HL-60/S4 treated with retinoic acid at 250 ng/mL for 4 days and 3 days (cell line): ENCODE results near the gene PCLO.

Source experiments
- in situ Hi-C: fragments of 300-500 bp; cut with MboI; formaldehyde crosslinking; loops from 2 replicates; pipeline ENCODE4 v1.7.0; 2022; ENCODE audit warnings: low sequenced_read_pairs

The PCLO gene, protein sequence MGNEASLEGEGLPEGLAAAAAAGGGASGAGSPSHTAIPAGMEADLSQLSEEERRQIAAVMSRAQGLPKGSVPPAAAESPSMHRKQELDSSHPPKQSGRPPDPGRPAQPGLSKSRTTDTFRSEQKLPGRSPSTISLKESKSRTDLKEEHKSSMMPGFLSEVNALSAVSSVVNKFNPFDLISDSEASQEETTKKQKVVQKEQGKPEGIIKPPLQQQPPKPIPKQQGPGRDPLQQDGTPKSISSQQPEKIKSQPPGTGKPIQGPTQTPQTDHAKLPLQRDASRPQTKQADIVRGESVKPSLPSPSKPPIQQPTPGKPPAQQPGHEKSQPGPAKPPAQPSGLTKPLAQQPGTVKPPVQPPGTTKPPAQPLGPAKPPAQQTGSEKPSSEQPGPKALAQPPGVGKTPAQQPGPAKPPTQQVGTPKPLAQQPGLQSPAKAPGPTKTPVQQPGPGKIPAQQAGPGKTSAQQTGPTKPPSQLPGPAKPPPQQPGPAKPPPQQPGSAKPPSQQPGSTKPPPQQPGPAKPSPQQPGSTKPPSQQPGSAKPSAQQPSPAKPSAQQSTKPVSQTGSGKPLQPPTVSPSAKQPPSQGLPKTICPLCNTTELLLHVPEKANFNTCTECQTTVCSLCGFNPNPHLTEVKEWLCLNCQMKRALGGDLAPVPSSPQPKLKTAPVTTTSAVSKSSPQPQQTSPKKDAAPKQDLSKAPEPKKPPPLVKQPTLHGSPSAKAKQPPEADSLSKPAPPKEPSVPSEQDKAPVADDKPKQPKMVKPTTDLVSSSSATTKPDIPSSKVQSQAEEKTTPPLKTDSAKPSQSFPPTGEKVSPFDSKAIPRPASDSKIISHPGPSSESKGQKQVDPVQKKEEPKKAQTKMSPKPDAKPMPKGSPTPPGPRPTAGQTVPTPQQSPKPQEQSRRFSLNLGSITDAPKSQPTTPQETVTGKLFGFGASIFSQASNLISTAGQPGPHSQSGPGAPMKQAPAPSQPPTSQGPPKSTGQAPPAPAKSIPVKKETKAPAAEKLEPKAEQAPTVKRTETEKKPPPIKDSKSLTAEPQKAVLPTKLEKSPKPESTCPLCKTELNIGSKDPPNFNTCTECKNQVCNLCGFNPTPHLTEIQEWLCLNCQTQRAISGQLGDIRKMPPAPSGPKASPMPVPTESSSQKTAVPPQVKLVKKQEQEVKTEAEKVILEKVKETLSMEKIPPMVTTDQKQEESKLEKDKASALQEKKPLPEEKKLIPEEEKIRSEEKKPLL (N-terminal part only)

DNA sequence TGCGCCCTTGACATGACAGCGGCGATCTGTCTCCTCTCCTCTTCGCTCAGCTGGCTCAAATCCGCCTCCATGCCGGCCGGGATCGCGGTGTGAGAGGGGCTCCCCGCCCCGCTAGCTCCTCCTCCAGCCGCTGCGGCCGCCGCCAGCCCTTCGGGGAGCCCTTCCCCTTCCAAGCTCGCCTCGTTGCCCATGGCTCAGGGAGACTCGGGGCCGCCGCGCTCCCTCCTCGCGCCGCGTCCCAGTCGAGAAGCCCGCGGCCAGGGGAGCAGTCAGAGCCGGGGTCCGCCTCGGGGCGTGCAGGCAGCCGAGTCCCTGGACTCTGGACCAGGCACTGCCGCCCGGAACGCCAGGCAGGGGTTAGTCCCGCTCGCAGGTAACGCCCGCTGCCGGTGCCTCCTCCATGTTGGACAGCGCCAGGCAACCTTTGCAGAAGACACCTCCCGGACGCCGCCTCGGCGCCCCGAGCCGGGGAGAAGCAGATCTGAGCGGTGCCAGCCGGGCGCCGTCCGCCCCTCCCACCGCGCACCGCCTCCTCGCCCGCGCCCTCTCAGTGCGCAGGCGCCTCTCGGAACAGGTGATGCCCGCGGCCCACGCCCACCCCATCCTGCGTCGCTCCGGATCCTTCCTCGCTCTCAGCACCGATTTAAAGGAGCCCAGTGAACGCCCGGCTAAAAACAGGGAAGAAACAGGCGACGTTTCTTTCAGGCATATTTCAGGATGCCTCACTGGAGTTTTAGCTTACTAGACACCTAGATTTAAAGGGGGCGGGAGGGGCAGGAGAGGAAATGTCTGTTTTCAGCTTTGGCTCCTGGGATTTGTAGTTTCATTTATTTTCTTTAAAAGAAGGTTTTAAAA lies at the start of gene PCLO:
PCLO (minus strand) TSS at position 483 of the 855 bp plus-strand sequence; CDS start at position 191, 292 bp downstream.
- in situ Hi-C loops: no loop called here

DNA sequence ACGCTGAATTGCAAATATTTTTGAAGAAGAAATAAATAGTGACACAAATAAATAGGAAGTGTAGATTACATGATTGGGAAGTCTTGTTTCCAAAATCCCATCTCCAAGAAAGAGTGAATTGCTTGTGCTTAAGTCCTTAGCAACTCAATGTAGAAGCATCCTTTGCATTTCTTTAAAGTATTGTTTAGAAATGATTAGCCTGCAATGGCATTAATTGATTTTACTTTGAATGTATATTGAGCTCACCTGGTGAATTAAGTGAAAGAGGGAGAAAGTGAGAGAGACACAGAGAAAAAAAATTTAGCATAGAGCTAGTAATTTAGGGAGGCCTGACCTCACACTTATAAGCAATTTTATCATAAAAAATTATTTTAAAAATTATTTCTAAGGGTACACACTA lies 49.0 kb upstream of the PCLO start:
- in situ Hi-C loops: no loop called here

DNA sequence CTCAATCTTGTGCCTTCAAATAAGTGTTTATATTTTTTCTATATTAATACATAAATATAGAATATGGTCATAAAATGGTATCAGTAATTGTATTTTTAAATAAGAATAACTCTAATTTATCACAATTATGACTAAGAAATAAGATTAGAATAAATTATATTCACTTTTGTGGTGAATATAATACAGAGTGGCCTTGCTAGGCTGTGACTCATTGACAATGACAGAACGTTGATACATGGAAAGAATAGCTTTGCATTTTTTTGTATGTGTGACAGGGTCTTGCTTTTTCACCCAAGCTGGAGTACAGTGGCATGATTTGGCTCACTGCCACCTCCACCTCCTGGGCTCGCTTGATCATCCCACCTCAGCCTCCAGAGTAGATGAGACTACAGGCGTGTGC lies 47.8 kb upstream of the PCLO start:
- in situ Hi-C loops: no loop called here

DNA sequence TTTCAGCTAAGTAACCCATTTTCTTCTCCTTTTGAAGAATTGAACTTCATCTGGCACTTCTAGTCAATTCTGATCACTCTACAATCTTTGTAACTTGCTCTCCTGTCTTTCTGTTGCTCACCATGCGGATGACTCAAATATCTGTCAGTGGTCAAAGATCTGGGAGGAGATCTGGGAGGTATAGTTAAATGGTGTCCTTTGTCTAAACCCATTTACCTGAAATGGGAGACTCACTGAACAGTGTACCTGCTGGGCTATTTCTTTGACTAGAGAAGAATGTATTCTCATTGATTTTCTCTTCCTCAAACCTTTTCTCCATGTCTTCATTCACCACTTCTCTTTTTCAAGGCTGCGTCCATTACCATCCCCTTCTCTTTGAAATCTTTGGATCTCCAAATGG lies 42.0 kb upstream of the PCLO start:
- in situ Hi-C loops: no loop called here

- in situ Hi-C loops: no loop called here
These were observed 38.7 kb upstream of the PCLO start for GRCh38 chr7:83201355-83201754.

DNA sequence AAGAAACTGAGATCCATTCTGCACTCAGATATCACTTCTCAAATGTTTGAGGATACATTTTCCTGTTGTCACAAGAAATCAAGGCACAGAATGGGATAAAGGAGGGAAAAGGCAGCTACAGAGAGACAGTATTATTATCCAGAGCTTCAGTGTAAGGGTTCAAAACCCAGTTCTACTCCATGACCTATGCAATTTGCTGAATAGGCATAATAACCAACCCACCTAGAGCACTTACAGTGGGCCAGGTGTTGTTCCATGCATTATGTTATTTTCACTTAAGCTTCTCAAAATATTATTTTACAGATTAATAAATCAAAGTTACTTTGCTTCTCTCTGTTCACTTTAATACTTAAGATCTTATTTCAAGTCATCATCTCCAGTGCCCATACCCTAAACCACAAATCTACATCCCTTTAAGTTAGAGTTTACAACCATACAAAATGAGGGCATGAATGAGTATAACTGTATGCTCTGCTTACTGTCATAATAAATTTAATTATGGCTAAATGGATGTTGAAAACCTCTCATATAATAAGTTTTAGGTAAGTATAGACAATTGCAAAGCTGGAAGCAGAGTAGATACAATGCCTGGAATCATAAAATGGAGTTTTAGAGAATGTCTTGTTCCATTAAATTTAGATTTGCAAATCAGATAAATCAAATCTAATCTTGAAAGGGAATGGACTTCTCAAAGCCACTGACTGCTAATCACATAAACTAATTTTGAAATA lies 28.1 kb upstream of the PCLO start:
- in situ Hi-C loops: no loop called here

- in situ Hi-C loops: no loop called here
These were observed 16.1 kb upstream of the PCLO start for GRCh38 chr7:83178796-83179195.

DNA sequence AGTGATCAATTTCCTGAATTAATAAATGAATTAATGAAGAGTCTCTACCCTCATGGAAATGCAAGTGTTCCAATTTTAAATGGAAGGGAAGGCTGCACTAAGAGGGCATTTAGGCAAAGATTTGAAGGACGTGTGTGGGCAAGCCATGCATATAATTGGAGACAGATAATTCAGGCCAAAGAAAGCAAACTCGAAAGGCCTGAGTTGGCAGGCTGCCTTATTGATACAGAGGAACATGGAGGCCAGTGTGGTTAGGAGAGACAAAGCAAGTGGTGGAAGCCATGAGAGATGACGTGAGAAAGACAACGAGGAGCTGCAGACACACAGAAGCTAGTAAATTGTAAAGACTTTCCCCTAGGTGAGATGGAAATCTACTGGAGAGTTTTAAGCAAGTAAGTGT lies 15.4 kb upstream of the PCLO start:
- in situ Hi-C loops: no loop called here

- in situ Hi-C loops: no loop called here
These were observed 11.0 kb upstream of the PCLO start for GRCh38 chr7:83173664-83174063.

- in situ Hi-C loops: no loop called here
These were observed 4.1 kb upstream of the PCLO start for GRCh38 chr7:83166781-83167180.

DNA sequence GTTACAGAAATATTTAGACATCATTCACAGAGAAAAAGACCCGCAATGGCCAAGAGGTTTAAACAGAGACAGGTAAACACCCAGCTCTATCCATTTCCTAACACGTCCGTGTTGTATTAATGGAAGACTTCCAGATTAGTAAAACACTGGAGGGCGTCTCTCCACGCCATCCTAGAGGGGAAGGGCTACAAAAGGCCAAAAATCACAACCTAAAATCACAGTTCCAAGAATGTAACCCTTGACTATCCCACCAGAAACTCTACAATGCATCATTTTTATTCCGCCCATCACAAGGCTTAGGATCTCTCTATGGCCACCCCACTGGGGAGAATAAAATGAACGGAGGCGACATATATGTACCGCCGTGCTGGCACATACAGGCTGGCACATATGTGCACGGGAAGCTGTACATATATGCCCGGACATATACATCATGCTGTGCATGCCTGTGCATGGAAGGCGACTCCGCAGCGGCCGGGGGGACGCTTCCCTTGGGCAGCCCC lies 734 bp downstream of the PCLO start:
- in situ Hi-C loops: no loop called here

DNA sequence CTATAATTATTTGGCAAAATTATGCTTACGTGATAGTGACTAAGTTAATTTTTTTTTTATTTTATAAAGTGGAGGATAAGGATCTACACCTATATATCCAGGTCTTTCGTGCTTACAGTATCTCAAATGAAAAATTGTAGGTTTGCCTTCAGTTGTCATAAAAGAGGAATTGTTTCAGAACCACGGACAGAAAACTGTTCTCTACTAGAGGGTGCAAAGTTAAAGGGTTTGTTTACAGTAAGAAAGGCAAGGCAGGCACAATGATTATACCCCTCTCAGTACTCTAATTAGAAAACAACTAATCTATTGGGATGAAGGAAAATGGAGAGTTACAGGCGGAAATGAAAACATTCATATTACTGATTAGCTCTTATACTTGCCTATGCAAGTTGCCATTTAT lies 1.5 kb downstream of the PCLO start:
- in situ Hi-C loops: no loop called here

DNA sequence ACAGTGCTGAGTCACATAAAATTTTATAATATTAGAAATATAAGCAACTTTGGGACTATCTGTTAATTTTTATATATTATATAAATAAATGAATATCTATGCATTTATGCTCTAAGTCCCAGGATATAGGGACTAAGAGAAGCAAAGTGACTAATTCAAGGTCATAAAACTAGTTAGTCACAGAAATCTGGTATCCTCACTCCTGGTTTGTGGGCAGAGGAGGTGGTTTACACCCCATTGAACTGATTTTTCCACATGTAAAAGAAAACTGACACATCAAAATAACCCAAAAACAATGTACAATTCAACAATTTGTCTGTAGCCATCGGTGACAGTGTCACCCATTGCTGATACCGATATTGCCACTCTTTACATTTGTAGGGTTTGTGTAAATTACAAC lies 3.0 kb downstream of the PCLO start:
- in situ Hi-C loops: no loop called here

DNA sequence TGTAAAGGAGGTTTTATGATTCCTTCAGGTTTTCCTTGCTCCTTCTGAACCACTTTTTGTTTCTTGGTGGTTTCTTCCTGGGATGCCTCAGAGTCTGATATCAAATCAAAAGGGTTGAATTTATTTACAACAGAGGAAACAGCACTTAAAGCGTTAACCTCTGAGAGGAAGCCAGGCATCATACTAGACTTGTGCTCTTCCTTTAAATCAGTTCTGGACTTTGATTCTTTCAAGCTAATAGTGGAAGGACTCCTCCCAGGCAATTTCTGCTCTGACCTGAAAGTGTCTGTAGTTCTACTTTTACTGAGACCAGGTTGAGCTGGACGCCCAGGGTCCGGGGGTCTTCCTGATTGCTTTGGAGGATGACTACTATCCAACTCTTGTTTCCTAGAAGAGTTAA lies 6.7 kb downstream of the PCLO start:
- in situ Hi-C loops: no loop called here

DNA sequence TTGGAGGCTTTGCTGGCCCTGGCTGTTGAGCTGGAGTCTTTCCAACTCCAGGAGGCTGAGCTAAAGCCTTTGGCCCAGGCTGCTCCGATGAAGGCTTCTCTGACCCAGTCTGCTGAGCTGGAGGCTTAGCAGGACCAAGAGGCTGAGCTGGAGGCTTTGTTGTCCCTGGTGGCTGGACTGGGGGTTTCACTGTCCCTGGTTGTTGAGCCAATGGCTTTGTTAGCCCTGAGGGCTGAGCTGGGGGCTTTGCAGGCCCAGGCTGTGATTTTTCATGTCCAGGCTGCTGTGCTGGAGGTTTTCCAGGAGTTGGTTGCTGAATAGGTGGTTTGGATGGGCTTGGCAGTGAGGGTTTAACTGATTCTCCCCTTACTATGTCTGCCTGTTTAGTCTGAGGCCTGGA lies 7.3 kb downstream of the PCLO start:
- in situ Hi-C loops: no loop called here

- in situ Hi-C loops: no loop called here
These were observed 9.3 kb downstream of the PCLO start for GRCh38 chr7:83153419-83153818.

DNA sequence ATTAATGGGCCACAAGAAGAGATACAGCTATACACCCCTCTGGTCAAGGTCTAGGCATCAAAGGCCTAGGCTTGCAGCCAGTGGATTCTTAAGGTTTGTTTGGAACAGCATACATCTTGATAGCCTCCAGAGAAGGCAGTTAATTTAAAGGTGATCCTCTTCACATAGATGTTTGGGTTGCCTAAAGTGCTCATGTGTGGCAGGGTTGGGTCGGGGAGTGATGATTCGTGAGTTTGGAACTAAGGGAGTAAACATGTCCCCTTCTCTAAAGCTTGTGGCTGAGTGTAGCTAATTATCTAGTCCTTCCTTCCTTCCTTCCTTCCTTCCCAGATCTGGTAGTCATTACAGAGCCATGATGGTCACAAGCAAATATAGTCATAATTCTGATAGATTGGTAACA lies 12.4 kb downstream of the PCLO start:
- in situ Hi-C loops: no loop called here

DNA sequence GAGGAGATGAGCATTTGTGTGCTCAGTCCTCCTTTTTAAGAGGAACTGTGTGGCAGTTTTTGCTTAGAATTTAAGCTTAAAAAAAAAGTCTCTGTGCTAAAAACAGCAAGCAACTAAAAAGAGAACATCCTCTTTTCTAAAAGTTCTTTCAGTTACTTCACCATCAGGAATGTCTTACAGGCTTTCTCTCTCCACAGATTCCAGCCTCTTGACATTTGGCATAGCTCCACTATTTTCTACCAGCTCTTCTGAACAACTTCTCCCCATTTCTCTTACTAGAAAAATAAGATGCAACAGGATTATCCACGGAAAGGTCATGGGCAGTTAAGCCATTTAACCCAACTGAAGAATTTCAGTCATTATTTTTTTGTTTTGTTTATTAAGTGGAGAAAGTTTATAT lies 13.2 kb downstream of the PCLO start:
- in situ Hi-C loops: no loop called here

GRCh38 chr7:83148776-83149175 lies 13.9 kb downstream of the PCLO start:
- in situ Hi-C loops: no loop called here

DNA sequence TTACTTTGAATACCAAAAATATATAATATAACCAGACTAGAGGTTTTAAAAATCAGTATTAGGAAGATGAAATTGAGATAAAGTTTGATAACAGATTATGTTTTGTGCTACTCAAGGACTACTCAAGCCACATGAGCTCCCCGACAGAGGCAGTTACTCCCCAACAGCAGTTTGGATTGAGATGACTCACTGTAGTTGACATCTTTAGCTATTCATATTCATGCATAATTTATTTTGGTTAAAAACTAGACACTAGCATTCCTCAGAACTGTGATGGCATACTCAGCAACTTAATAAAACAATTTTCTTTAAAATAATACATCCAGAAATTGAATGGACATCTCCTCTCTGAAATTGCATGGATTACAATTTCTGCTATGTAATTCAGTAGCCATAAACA lies 19.6 kb downstream of the PCLO start:
- in situ Hi-C loops: no loop called here
